Fibroblast of lung (primary cell): ENCODE results near the gene TSPAN33. TPM values are rescaled to one million over a fixed set of nuclear protein-coding genes. Genes with fewer than 3 reads are reported as not detected.

Source experiments
- DNase-seq, 2 donors: peaks; one replicate each; pipeline versions ENCODE4 v3.0.0 to v3.0.0-alpha.2; 2010; ENCODE audit warnings: low read depth in 2 of 2
- H2AFZ ChIP-seq: 2 replicates; pipeline ENCODE4 v1.5.1; 2012; ENCODE audit warnings: low read length, control low read depth, inconsistent platforms
- H3K27ac ChIP-seq: 2 replicates; pipeline ENCODE4 v1.5.1; 2011; ENCODE audit warnings: low read length, control low read depth; ENCODE audit not compliant: insufficient read depth
- H3K27me3 ChIP-seq: 2 replicates; pipeline ENCODE4 v1.5.1; 2011; ENCODE audit warnings: mild to moderate bottlenecking, low read length; ENCODE audit not compliant: control insufficient read depth, insufficient read depth
- H3K36me3 ChIP-seq: 2 replicates; pipeline ENCODE4 v1.5.1; 2011; ENCODE audit warnings: low read length; ENCODE audit not compliant: control insufficient read depth, insufficient read depth
- H3K4me1 ChIP-seq: 2 replicates; pipeline ENCODE4 v1.5.1; 2011; ENCODE audit warnings: low read length; ENCODE audit not compliant: control insufficient read depth, insufficient read depth; ENCODE audit errors: extremely low read depth
- H3K4me2 ChIP-seq: 2 replicates; pipeline ENCODE4 v1.5.1; 2011; ENCODE audit warnings: low read length, control low read depth; ENCODE audit not compliant: insufficient read depth; ENCODE audit errors: extremely low read depth
- H3K4me3 ChIP-seq, 4 experiments: fragments of 200-600 bp in 1 of 4; sonication (generic) in 1 of 4; replicated peaks in 1 of 4; 2 replicates each; pipeline ENCODE4 v1.5.1; 2011 to 2016; ENCODE audit warnings: low read length in 4 of 4, low read depth in 3 of 4, mild to moderate bottlenecking in 3 of 4, control low read depth in 2 of 4, inconsistent platforms in 1 of 4, mixed read lengths in 1 of 4; ENCODE audit not compliant: insufficient read depth in 1 of 4; ENCODE audit errors: control extremely low read depth in 1 of 4
- H3K79me2 ChIP-seq: 2 replicates; pipeline ENCODE4 v1.5.1; 2012; ENCODE audit warnings: mild to moderate bottlenecking, low read length, inconsistent platforms; ENCODE audit not compliant: control insufficient read depth, insufficient read depth
- H3K9ac ChIP-seq: 2 replicates; pipeline ENCODE4 v1.5.1; 2011; ENCODE audit warnings: mild to moderate bottlenecking, low read length, control low read depth; ENCODE audit not compliant: insufficient read depth
- H3K9me3 ChIP-seq: 2 replicates; pipeline ENCODE4 v1.5.1; 2012; ENCODE audit warnings: low read depth, low read length; ENCODE audit not compliant: control insufficient read depth, insufficient read depth
- H4K20me1 ChIP-seq: 2 replicates; pipeline ENCODE4 v1.5.1; 2011; ENCODE audit warnings: low read length; ENCODE audit not compliant: control insufficient read depth, insufficient read depth; ENCODE audit errors: extremely low read depth
- CTCF ChIP-seq, 2 donors: IDR thresholded peaks in 1 of 2; conservative IDR thresholded peaks in 1 of 2; 1 replicate in 1 of 2; 2 replicates in 1 of 2; pipeline ENCODE4 v1.5.1; 2011 to 2012; ENCODE audit warnings: low read length in 2 of 2, control low read depth in 1 of 2, inconsistent platforms in 1 of 2, low read depth in 1 of 2, mild to moderate bottlenecking in 1 of 2
- EZH2 ChIP-seq: IDR thresholded peaks from 2 replicates; pipeline ENCODE4 v1.5.1; 2012; ENCODE audit warnings: low read length, control low read depth, mild to moderate bottlenecking; ENCODE audit errors: missing control alignments
- polyA plus RNA-seq, 2 donors: library from polyadenylated mRNA; depleted of rRNA in 1 of 2; stranded (reverse) in 1 of 2; unstranded in 1 of 2; fragments of >200 nt; gene quantifications; 2 replicates each; pipeline ENCODE4 v1.2.1, GENCODE V29; 2011 to 2012; ENCODE audit warnings: missing spikeins in 1 of 2
- total RNA-seq: library from RNA; depleted of rRNA; stranded (reverse); fragments of >200 nt; gene quantifications from 2 replicates; pipeline ENCODE4 v1.2.1, GENCODE V29; 2014

TSPAN33 gene
- total and polyA plus RNA-seq, 2 donors (not counting 1 experiment from before 2014, with no cell fraction given), result 0.17 to 0.36 TPM

GRCh38 chr7:129100827-129101166, 43.7 kb upstream of the TSPAN33 start:
- no peak for DNase-seq
- no peaks in the 10 kb centered on the region for H3K4me1 ChIP-seq
- H3K27ac ChIP-seq, result no peak overlapping the region
- H4K20me1 ChIP-seq, result no peaks in the 10 kb centered on the region
- no peak overlapping the region for H3K9ac ChIP-seq
- H3K27me3 ChIP-seq, result peaks cover 6% of the 10 kb centered on the region
- no peaks in the 10 kb centered on the region for H3K36me3 ChIP-seq
- no peak overlapping the region for H3K4me3 ChIP-seq
- H3K79me2 ChIP-seq, result no peaks in the 10 kb centered on the region
- no peak for TF ChIP-seq CTCF (conservative IDR thresholded peaks at IDR 0.05 in 1 of 2, IDR thresholded peaks at IDR 0.05 in 1 of 2; ENCODE audit: low read depth in 1 of 2, low read length in 2 of 2)
- TF ChIP-seq EZH2, result no peak
- no peaks in the 10 kb centered on the region for H3K9me3 ChIP-seq
- H3K4me2 ChIP-seq, result no peak overlapping the region
- no peak overlapping the region for H2AFZ ChIP-seq

GRCh38 chr7:129101746-129102145, 42.8 kb upstream of the TSPAN33 start:
- no peaks in the 10 kb centered on the region for H4K20me1 ChIP-seq
- no peak overlapping the region for H2AFZ ChIP-seq
- H3K4me2 ChIP-seq, result no peak overlapping the region
- H3K79me2 ChIP-seq, result no peaks in the 10 kb centered on the region
- H3K27me3 ChIP-seq, result peaks cover 2% of the 10 kb centered on the region
- no peak for TF ChIP-seq EZH2
- no peak for TF ChIP-seq CTCF (conservative IDR thresholded peaks at IDR 0.05 in 1 of 2, IDR thresholded peaks at IDR 0.05 in 1 of 2; ENCODE audit: low read depth in 1 of 2, low read length in 2 of 2)
- H3K27ac ChIP-seq, result no peak overlapping the region
- no peak overlapping the region for H3K4me3 ChIP-seq
- no peak for DNase-seq
- no peaks in the 10 kb centered on the region for H3K36me3 ChIP-seq
- no peaks in the 10 kb centered on the region for H3K4me1 ChIP-seq
- no peaks in the 10 kb centered on the region for H3K9me3 ChIP-seq
- no peak overlapping the region for H3K9ac ChIP-seq

- TF ChIP-seq CTCF (conservative IDR thresholded peaks at IDR 0.05 in 1 of 2, IDR thresholded peaks at IDR 0.05 in 1 of 2; ENCODE audit: low read depth in 1 of 2, low read length in 2 of 2), result no peak
- TF ChIP-seq EZH2, result no peak
- DNase-seq, result peak in 1 of 2 donors; percentile 19
- Histone ChIP-seq H3K4me1 (no peaks in the 10 kb centered on the region), H3K4me2 (no peak overlapping the region), H3K27ac (no peak overlapping the region), H3K36me3 (no peaks in the 10 kb centered on the region), H3K9me3 (no peaks in the 10 kb centered on the region), H4K20me1 (no peaks in the 10 kb centered on the region), H3K4me3 (no peak overlapping the region), H3K9ac (no peak overlapping the region), H2AFZ (no peak overlapping the region), H3K27me3 (peaks cover 2% of the 10 kb centered on the region), H3K79me2 (no peaks in the 10 kb centered on the region)
Observed at GRCh38 chr7:129103561-129104324, 40.8 kb upstream of the TSPAN33 start.
